KMS-11 (cell line): ENCODE measurements around the gene TMEM185B.

Experiments
- H2AFZ ChIP-seq: fragments of 200-600 bp; sonication (generic); 2 replicates; pipeline ENCODE4 v1.6.1; 2016; ENCODE audit warnings: antibody characterized with exemption, mixed run types, low read depth
- H3K27ac ChIP-seq: fragments of 200-600 bp; sonication (generic); 2 replicates; pipeline ENCODE4 v1.6.1; 2016; ENCODE audit warnings: mild to moderate bottlenecking, mixed run types
- H3K27me3 ChIP-seq: fragments of 200-600 bp; sonication (generic); 2 replicates; pipeline ENCODE4 v1.6.1; 2017; ENCODE audit warnings: mild to moderate bottlenecking, low read depth, mixed run types, moderate library complexity; ENCODE audit not compliant: insufficient read depth
- H3K36me3 ChIP-seq: fragments of 200-600 bp; sonication (generic); 2 replicates; pipeline ENCODE4 v1.6.1; 2017; ENCODE audit warnings: mild to moderate bottlenecking, mixed run types; ENCODE audit not compliant: insufficient read depth
- H3K4me1 ChIP-seq: fragments of 200-600 bp; sonication (generic); 2 replicates; pipeline ENCODE4 v1.6.1; 2016; ENCODE audit warnings: mild to moderate bottlenecking, low read depth, mixed run types; ENCODE audit not compliant: poor library complexity, severe bottlenecking
- H3K4me2 ChIP-seq: fragments of 200-600 bp; sonication (generic); 2 replicates; pipeline ENCODE4 v1.7.0; 2016; ENCODE audit warnings: mild to moderate bottlenecking, mixed run types
- H3K4me3 ChIP-seq: fragments of 200-600 bp; sonication (generic); IDR thresholded peaks from 2 replicates; pipeline ENCODE4 v1.6.1; 2017; ENCODE audit warnings: low read depth, low read length, mixed read lengths; ENCODE audit not compliant: insufficient read depth
- H3K79me2 ChIP-seq: fragments of 200-600 bp; sonication (generic); 2 replicates; pipeline ENCODE4 v1.6.1; 2016; ENCODE audit warnings: low read depth, mixed run types; ENCODE audit not compliant: insufficient read depth
- H3K9ac ChIP-seq: fragments of 200-600 bp; sonication (generic); 2 replicates; pipeline ENCODE4 v1.6.1; 2016; ENCODE audit warnings: mild to moderate bottlenecking, mixed run types
- H4K20me1 ChIP-seq: fragments of 200-600 bp; sonication (generic); 2 replicates; pipeline ENCODE4 v1.6.1; 2016; ENCODE audit warnings: mild to moderate bottlenecking, mixed run types; ENCODE audit not compliant: insufficient read depth
- CTCF ChIP-seq: fragments of 200-600 bp; sonication (generic); conservative IDR thresholded peaks from 2 replicates; pipeline ENCODE4 v1.6.1; 2017; ENCODE audit warnings: low read depth, mild to moderate bottlenecking, antibody characterized with exemption, low read length, moderate library complexity, mixed read lengths

Gene TMEM185B

GRCh38 chr2:120176526-120176925 is 46.7 kb downstream of the TMEM185B start:
- Histone ChIP-seq H3K27ac (no peak overlapping the region), H3K27me3 (no peaks in the 10 kb centered on the region), H3K79me2 (no peaks in the 10 kb centered on the region), H3K9ac (no peak overlapping the region), H3K36me3 (no peaks in the 10 kb centered on the region), H3K4me2 (no peak overlapping the region), H3K4me3 (no peak overlapping the region), H2AFZ (no peak overlapping the region), H4K20me1 (no peaks in the 10 kb centered on the region), H3K4me1 (no peaks in the 10 kb centered on the region)
- TF ChIP-seq CTCF, result no peak

GRCh38 chr2:120174963-120175581 is 48.1 kb downstream of the TMEM185B start:
- TF ChIP-seq CTCF, result peak; percentile 80
- no peak overlapping the region for H3K27ac ChIP-seq
- no peak overlapping the region for H2AFZ ChIP-seq
- H3K36me3 ChIP-seq, result no peaks in the 10 kb centered on the region
- no peak overlapping the region for H3K4me2 ChIP-seq
- no peak overlapping the region for H3K9ac ChIP-seq
- no peaks in the 10 kb centered on the region for H4K20me1 ChIP-seq
- H3K79me2 ChIP-seq, result no peaks in the 10 kb centered on the region
- no peaks in the 10 kb centered on the region for H3K4me1 ChIP-seq
- H3K27me3 ChIP-seq, result no peaks in the 10 kb centered on the region
- H3K4me3 ChIP-seq, result no peak overlapping the region
